Hepatocyte (in vitro differentiated cells): ENCODE measurements around the gene PAK2. TPM values are rescaled to one million over a fixed set of nuclear protein-coding genes. Genes with fewer than 3 reads are reported as not detected.

Source experiments
- DNase-seq: peaks from one replicate; pipeline ENCODE4 v3.0.0-alpha.2; 2016; ENCODE audit warnings: low spot score
- H2AFZ ChIP-seq: fragments of 200-600 bp; sonication (generic); 2 replicates; pipeline ENCODE4 v1.6.0; 2016; ENCODE audit warnings: antibody characterized with exemption, mild to moderate bottlenecking
- H3K27ac ChIP-seq: fragments of 200-600 bp; sonication (generic); 2 replicates; pipeline ENCODE4 v1.5.1; 2016; ENCODE audit warnings: mild to moderate bottlenecking
- H3K27me3 ChIP-seq: fragments of 200-600 bp; sonication (generic); 2 replicates; pipeline ENCODE4 v1.6.1; 2016
- H3K36me3 ChIP-seq: fragments of 200-600 bp; sonication (generic); replicated peaks from 2 replicates; pipeline ENCODE4 v1.5.1; 2016; ENCODE audit warnings: low read depth; ENCODE audit not compliant: insufficient read depth
- H3K4me1 ChIP-seq: fragments of 200-600 bp; sonication (generic); 2 replicates; pipeline ENCODE4 v1.5.1; 2016; ENCODE audit warnings: mild to moderate bottlenecking, moderate library complexity; ENCODE audit not compliant: insufficient read depth
- H3K4me2 ChIP-seq: fragments of 200-600 bp; sonication (generic); 2 replicates; pipeline ENCODE4 v1.6.0; 2016
- H3K4me3 ChIP-seq: fragments of 200-600 bp; sonication (generic); 2 replicates; pipeline ENCODE4 v1.5.1; 2016; ENCODE audit warnings: mild to moderate bottlenecking
- H3K79me2 ChIP-seq: fragments of 200-600 bp; sonication (generic); 2 replicates; pipeline ENCODE4 v1.6.0; 2017; ENCODE audit warnings: mild to moderate bottlenecking
- H3K9me2 ChIP-seq: fragments of 200-600 bp; sonication (generic); replicated peaks from 2 replicates; pipeline ENCODE4 v1.6.0; 2017; ENCODE audit warnings: mild to moderate bottlenecking; ENCODE audit not compliant: insufficient read depth
- H3K9me3 ChIP-seq: fragments of 200-600 bp; sonication (generic); 2 replicates; pipeline ENCODE4 v1.5.1; 2016; ENCODE audit warnings: low read depth, mild to moderate bottlenecking
- H4K20me1 ChIP-seq: fragments of 200-600 bp; sonication (generic); 2 replicates; pipeline ENCODE4 v1.6.0; 2016; ENCODE audit warnings: mild to moderate bottlenecking; ENCODE audit not compliant: insufficient read depth, poor library complexity, severe bottlenecking
- EZH2 ChIP-seq: fragments of 200-600 bp; sonication (generic); IDR thresholded peaks from 2 replicates; pipeline ENCODE4 v1.6.1; 2016; ENCODE audit warnings: antibody characterized with exemption, mild to moderate bottlenecking, borderline replicate concordance
- EZH2phosphoT487 ChIP-seq: fragments of 200-600 bp; sonication (generic); IDR thresholded peaks from one replicate; pipeline ENCODE4 v1.6.1; 2018; ENCODE audit warnings: antibody characterized with exemption, mild to moderate bottlenecking, low read depth, moderate library complexity; ENCODE audit not compliant: unreplicated experiment, severe bottlenecking
- WGBS: methylation state at CpG from one replicate; pipeline ENCODE4 v1.1.6; 2016; ENCODE audit warnings: low lambda C conversion rate; ENCODE audit errors: missing lambda C conversion rate; 5-methylcytosine and 5-hydroxymethylcytosine counted together
- polyA plus RNA-seq: library from polyadenylated mRNA; unstranded; fragments of >200 nt; fragmentation: Nextera tagmentation; extraction: Ambion mirVana; gene quantifications from 2 replicates; pipeline ENCODE4 v1.2.1, GENCODE V29; 2016
- total RNA-seq: library from RNA; depleted of rRNA; stranded (reverse); fragments of >200 nt; gene quantifications from 2 replicates; pipeline ENCODE4 v1.2.3, GENCODE V29; 2014
- TF ChIP-seq, protein P1 (sequence below): fragments of 200-600 bp; sonication (generic); IDR thresholded peaks from 2 replicates; pipeline ENCODE4 v1.5.1; 2016; ENCODE audit warnings: antibody characterized with exemption, mild to moderate bottlenecking; ENCODE audit not compliant: poor library complexity

Gene PAK2
- total and polyA plus RNA-seq, 2 experiments from 2014 or later = 26.5 to 50.9 TPM

- TF ChIP-seq EZH2phosphoT487 (no peak), EZH2 (no peak)
- TF ChIP-seq, protein P1, sequence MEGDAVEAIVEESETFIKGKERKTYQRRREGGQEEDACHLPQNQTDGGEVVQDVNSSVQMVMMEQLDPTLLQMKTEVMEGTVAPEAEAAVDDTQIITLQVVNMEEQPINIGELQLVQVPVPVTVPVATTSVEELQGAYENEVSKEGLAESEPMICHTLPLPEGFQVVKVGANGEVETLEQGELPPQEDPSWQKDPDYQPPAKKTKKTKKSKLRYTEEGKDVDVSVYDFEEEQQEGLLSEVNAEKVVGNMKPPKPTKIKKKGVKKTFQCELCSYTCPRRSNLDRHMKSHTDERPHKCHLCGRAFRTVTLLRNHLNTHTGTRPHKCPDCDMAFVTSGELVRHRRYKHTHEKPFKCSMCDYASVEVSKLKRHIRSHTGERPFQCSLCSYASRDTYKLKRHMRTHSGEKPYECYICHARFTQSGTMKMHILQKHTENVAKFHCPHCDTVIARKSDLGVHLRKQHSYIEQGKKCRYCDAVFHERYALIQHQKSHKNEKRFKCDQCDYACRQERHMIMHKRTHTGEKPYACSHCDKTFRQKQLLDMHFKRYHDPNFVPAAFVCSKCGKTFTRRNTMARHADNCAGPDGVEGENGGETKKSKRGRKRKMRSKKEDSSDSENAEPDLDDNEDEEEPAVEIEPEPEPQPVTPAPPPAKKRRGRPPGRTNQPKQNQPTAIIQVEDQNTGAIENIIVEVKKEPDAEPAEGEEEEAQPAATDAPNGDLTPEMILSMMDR = peak; percentile 13
- no peak overlapping the region for H3K4me2 ChIP-seq
- no peaks in the 10 kb centered on the region for H3K27me3 ChIP-seq
- no peak overlapping the region for H2AFZ ChIP-seq
- no peaks in the 10 kb centered on the region for H3K9me2 ChIP-seq
- no peak for DNase-seq
- no peaks in the 10 kb centered on the region for H3K4me1 ChIP-seq
- no peaks in the 10 kb centered on the region for H3K36me3 ChIP-seq
- H3K9me3 ChIP-seq = no peaks in the 10 kb centered on the region
- H3K27ac ChIP-seq = no peak overlapping the region
- H3K4me3 ChIP-seq = no peak overlapping the region
- WGBS = 79% methylated on average over 1 of the region's 1 CpG
- H3K79me2 ChIP-seq = no peaks in the 10 kb centered on the region
- H4K20me1 ChIP-seq = no peaks in the 10 kb centered on the region
Observed at GRCh38 chr3:196694202-196694638, 45.4 kb upstream of the PAK2 start.

DNA sequence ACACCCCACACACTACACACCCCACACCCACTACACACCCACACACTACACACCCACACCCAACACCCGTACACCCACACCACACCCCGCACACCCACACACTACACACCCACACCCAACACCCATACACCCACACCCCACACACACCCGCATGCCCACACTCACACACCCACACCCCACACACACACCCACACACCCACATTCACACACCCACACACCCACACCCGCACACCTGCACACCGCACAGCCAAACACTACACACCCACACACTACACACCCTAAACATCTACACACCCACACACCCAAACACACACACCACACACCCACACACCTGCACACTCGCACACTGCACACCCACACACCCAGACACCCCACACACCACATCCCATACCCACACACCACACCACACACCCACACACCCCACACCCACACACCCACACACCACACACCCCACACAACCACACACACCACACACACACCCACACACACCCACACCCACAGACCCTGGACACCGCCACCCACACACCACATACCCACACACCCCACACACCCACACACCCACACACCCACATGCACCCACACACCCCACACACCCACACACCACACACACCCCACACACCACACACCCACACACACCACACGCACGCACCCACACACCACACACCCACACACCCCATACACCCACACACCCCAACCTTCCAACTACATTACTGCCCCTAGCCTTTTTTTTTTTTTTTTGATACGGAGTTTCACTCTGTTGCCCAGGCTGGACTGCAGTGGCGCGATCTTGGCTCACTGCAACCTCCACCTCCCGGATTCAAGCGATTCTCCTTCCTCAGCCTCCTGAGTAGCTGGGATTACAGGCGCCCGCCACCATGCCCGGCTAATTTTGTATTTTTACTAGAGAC lies 44.5 kb upstream of the PAK2 start:
- Histone ChIP-seq H3K36me3 (no peaks in the 10 kb centered on the region), H4K20me1 (no peaks in the 10 kb centered on the region), H3K4me3 (no peak overlapping the region), H3K27ac (no peak overlapping the region), H2AFZ (no peak overlapping the region), H3K9me3 (no peaks in the 10 kb centered on the region), H3K27me3 (no peaks in the 10 kb centered on the region), H3K4me1 (no peaks in the 10 kb centered on the region), H3K9me2 (no peaks in the 10 kb centered on the region), H3K79me2 (no peaks in the 10 kb centered on the region), H3K4me2 (no peak overlapping the region)
- 97% methylated on average over 11 of the region's 17 CpGs for WGBS
- TF ChIP-seq, protein P1 = no peak
- TF ChIP-seq EZH2 = no peak
- no peak for TF ChIP-seq EZH2phosphoT487
- DNase-seq = no peak

GRCh38 chr3:196695849-196696226 lies 43.8 kb upstream of the PAK2 start:
- H3K9me2 ChIP-seq = no peaks in the 10 kb centered on the region
- no peaks in the 10 kb centered on the region for H3K36me3 ChIP-seq
- no peaks in the 10 kb centered on the region for H3K27me3 ChIP-seq
- no peaks in the 10 kb centered on the region for H3K4me1 ChIP-seq
- no peak overlapping the region for H2AFZ ChIP-seq
- TF ChIP-seq, protein P1 = no peak
- no peaks in the 10 kb centered on the region for H3K79me2 ChIP-seq
- H3K4me3 ChIP-seq = no peak overlapping the region
- H3K27ac ChIP-seq = no peak overlapping the region
- no peak overlapping the region for H3K4me2 ChIP-seq
- H3K9me3 ChIP-seq = no peaks in the 10 kb centered on the region
- no peak for DNase-seq
- H4K20me1 ChIP-seq = no peaks in the 10 kb centered on the region
- WGBS = 95% methylated on average over 5 of the region's 5 CpGs
